Gastrocnemius medialis (tissue), 4 donors: Measurements from ENCODE around the gene KCNQ5.

Experiments used
- CTCF ChIP-seq, 5 experiments: fragments of 450-650 bp in 3 of 5; fragments of 200-600 bp in 2 of 5; sonication (generic) in 2 of 5; IDR thresholded peaks in 4 of 5; conservative IDR thresholded peaks in 1 of 5; 1 replicate in 4 of 5; 2 replicates in 1 of 5; pipeline ENCODE4 v1.5.1; 2016 to 2019; ENCODE audit warnings: antibody characterized with exemption in 5 of 5, mild to moderate bottlenecking in 3 of 5, moderate library complexity in 3 of 5
- POLR2A ChIP-seq, 2 donors: fragments of 450-650 bp; IDR thresholded peaks; one replicate each; pipeline ENCODE4 v1.6.1; 2017; ENCODE audit warnings: antibody characterized with exemption in 2 of 2, mild to moderate bottlenecking in 2 of 2, moderate library complexity in 2 of 2

GRCh38 chr6:73078333-73078862, 456.5 kb downstream of the KCNQ5 start:
- no peak for TF ChIP-seq CTCF (IDR thresholded peaks at IDR 0.05 in 4 of 5, conservative IDR thresholded peaks at IDR 0.05 in 1 of 5)
- TF ChIP-seq POLR2A (IDR thresholded peaks at IDR 0.05): no peak
